Neural cell (in vitro differentiated cells): ENCODE results near the gene ETFB. TPM values are rescaled to one million over a fixed set of nuclear protein-coding genes. Genes with fewer than 3 reads are reported as not detected.

Experiments used
- H2AFZ ChIP-seq: fragments of 200-600, 300-800 bp; sonication (generic), shearing (Covaris generic); 2 replicates; pipeline ENCODE4 v1.6.0; 2014; ENCODE audit warnings: low read depth, mild to moderate bottlenecking, antibody characterized with exemption, low read length, moderate library complexity
- H3F3A ChIP-seq: fragments of 200-600 bp; shearing (Covaris generic); 2 replicates; pipeline ENCODE4 v1.6.1; 2016; ENCODE audit warnings: mild to moderate bottlenecking, moderate library complexity, mixed read lengths, antibody characterized with exemption, low read length; ENCODE audit not compliant: insufficient read depth, poor library complexity, severe bottlenecking
- H3K27ac ChIP-seq: fragments of 200-600, 300-800 bp; sonication (generic), shearing (Covaris generic); 2 replicates; pipeline ENCODE4 v1.5.1; 2014; ENCODE audit warnings: mild to moderate bottlenecking, low read length, moderate library complexity
- H3K27me3 ChIP-seq: fragments of 300-800, 200-600 bp; sonication (generic), shearing (Covaris generic); 2 replicates; pipeline ENCODE4 v1.6.0; 2014; ENCODE audit warnings: mild to moderate bottlenecking, low read depth, low read length, moderate library complexity; ENCODE audit not compliant: insufficient read depth
- H3K36me3 ChIP-seq: fragments of 300-800, 200-600 bp; sonication (generic), shearing (Covaris generic); 2 replicates; pipeline ENCODE4 v1.5.1; 2014; ENCODE audit warnings: mild to moderate bottlenecking, antibody characterized with exemption, low read length, moderate library complexity; ENCODE audit not compliant: insufficient read depth
- H3K4me2 ChIP-seq: fragments of 300-800, 200-600 bp; sonication (generic), shearing (Covaris generic); 2 replicates; pipeline ENCODE4 v1.6.0; 2014; ENCODE audit warnings: mild to moderate bottlenecking, low read length
- H3K4me3 ChIP-seq: fragments of 300-800, 200-600 bp; sonication (generic), shearing (Covaris generic); 2 replicates; pipeline ENCODE4 v1.5.1; 2014; ENCODE audit warnings: mild to moderate bottlenecking, low read length, moderate library complexity
- H3K79me2 ChIP-seq: fragments of 200-600 bp; shearing (Covaris generic); replicated peaks from 2 replicates; pipeline ENCODE4 v1.6.0; 2014; ENCODE audit warnings: mild to moderate bottlenecking, low read length, moderate library complexity; ENCODE audit not compliant: insufficient read depth
- H3K9ac ChIP-seq: fragments of 300-800, 200-600 bp; sonication (generic), shearing (Covaris generic); 2 replicates; pipeline ENCODE4 v1.6.1; 2016; ENCODE audit warnings: mild to moderate bottlenecking, low read length, mixed read lengths
- H3K9me2 ChIP-seq: fragments of 200-600 bp; shearing (Covaris generic); 2 replicates; pipeline ENCODE4 v1.6.1; 2016; ENCODE audit warnings: mild to moderate bottlenecking, low read length, mixed read lengths; ENCODE audit not compliant: insufficient read depth
- H3K9me3 ChIP-seq: fragments of 200-600, 300-800 bp; sonication (generic), shearing (Covaris generic); 2 replicates; pipeline ENCODE4 v1.6.1; 2016; ENCODE audit warnings: mild to moderate bottlenecking, mixed run types, low read length, moderate library complexity, mixed read lengths
- H4K20me1 ChIP-seq: fragments of 200-600 bp; shearing (Covaris generic); 2 replicates; pipeline ENCODE4 v1.6.1; 2016; ENCODE audit warnings: mild to moderate bottlenecking, mixed run types; ENCODE audit not compliant: insufficient read depth
- EP300 ChIP-seq: fragments of 450-650 bp; conservative IDR thresholded peaks from 2 replicates; pipeline ENCODE4 v1.6.1; 2014; ENCODE audit warnings: antibody characterized with exemption, mild to moderate bottlenecking, moderate library complexity; ENCODE audit not compliant: poor library complexity, severe bottlenecking
- EZH2 ChIP-seq: fragments of 200-600, 300-800 bp; shearing (Covaris generic), sonication (generic); IDR thresholded peaks from 2 replicates; pipeline ENCODE4 v1.6.1; 2014; ENCODE audit warnings: antibody characterized with exemption, low read length, borderline replicate concordance, mild to moderate bottlenecking; ENCODE audit not compliant: insufficient read depth, poor library complexity, severe bottlenecking
- MXI1 ChIP-seq: fragments of 450-650 bp; conservative IDR thresholded peaks from 2 replicates; pipeline ENCODE4 v1.6.1; 2014; ENCODE audit warnings: antibody characterized with exemption, mild to moderate bottlenecking; ENCODE audit not compliant: poor library complexity, severe bottlenecking
- POLR2AphosphoS5 ChIP-seq: IDR thresholded peaks from 2 replicates; pipeline ENCODE4 v1.6.1; 2012
- RAD21 ChIP-seq: fragments of 450-650 bp; conservative IDR thresholded peaks from 2 replicates; pipeline ENCODE4 v1.6.1; 2014; ENCODE audit warnings: antibody characterized with exemption, mild to moderate bottlenecking, moderate library complexity
- SMC3 ChIP-seq: fragments of 450-650 bp; conservative IDR thresholded peaks from 2 replicates; pipeline ENCODE4 v1.6.1; 2014; ENCODE audit warnings: antibody characterized with exemption, mild to moderate bottlenecking, moderate library complexity; ENCODE audit not compliant: poor library complexity
- TAF1 ChIP-seq: IDR thresholded peaks from 2 replicates; pipeline ENCODE4 v1.6.1; 2012; ENCODE audit warnings: low read depth
- polyA plus RNA-seq: library from polyadenylated mRNA; depleted of rRNA; stranded (reverse); fragments of >200 nt; gene quantifications from 2 replicates; pipeline ENCODE4 v1.2.3, GENCODE V29; 2014
- TF ChIP-seq, protein P1 (sequence below): IDR thresholded peaks from 2 replicates; pipeline ENCODE4 v1.6.1; 2012; ENCODE audit warnings: borderline replicate concordance
- TF ChIP-seq, protein P2 (sequence below): fragments of 450-650 bp; IDR thresholded peaks from 2 replicates; pipeline ENCODE4 v1.5.1; 2014; ENCODE audit warnings: antibody characterized with exemption, mild to moderate bottlenecking, moderate library complexity; ENCODE audit not compliant: poor library complexity, severe bottlenecking

ETFB gene
- polyA plus RNA-seq, 1 donor from 2014 or later = 383 TPM

DNA sequence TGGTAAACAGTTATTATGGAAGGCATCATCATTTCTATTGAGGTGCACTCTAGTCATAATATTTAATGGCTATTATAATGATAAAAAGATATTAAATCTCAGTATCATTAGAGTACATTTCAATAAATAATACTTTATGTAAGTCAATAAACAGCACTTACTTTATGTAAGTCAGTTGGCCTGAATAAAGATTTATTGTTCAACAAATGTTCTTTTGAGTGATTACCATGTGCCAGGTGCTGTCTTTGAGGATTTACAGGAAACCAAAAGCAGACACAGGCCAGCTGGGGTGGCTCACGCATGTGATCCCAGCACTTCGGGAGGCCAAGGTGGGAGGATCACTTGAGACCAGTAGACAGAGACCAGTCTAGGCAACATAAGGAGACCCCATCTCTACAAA, 11.2 kb upstream of the ETFB start:
- Histone ChIP-seq H3K27ac (no peak overlapping the region), H3K36me3 (no peaks in the 10 kb centered on the region), H3K27me3 (no peaks in the 10 kb centered on the region), H3K9me2 (no peaks in the 10 kb centered on the region), H3K9me3 (no peaks in the 10 kb centered on the region), H3K9ac (no peak overlapping the region), H3K79me2 (no peaks in the 10 kb centered on the region), H4K20me1 (no peaks in the 10 kb centered on the region), H2AFZ (no peak overlapping the region), H3K4me2 (no peak overlapping the region), H3K4me3 (no peak overlapping the region), H3F3A (no peaks in the 10 kb centered on the region)
- TF ChIP-seq, protein P1, sequence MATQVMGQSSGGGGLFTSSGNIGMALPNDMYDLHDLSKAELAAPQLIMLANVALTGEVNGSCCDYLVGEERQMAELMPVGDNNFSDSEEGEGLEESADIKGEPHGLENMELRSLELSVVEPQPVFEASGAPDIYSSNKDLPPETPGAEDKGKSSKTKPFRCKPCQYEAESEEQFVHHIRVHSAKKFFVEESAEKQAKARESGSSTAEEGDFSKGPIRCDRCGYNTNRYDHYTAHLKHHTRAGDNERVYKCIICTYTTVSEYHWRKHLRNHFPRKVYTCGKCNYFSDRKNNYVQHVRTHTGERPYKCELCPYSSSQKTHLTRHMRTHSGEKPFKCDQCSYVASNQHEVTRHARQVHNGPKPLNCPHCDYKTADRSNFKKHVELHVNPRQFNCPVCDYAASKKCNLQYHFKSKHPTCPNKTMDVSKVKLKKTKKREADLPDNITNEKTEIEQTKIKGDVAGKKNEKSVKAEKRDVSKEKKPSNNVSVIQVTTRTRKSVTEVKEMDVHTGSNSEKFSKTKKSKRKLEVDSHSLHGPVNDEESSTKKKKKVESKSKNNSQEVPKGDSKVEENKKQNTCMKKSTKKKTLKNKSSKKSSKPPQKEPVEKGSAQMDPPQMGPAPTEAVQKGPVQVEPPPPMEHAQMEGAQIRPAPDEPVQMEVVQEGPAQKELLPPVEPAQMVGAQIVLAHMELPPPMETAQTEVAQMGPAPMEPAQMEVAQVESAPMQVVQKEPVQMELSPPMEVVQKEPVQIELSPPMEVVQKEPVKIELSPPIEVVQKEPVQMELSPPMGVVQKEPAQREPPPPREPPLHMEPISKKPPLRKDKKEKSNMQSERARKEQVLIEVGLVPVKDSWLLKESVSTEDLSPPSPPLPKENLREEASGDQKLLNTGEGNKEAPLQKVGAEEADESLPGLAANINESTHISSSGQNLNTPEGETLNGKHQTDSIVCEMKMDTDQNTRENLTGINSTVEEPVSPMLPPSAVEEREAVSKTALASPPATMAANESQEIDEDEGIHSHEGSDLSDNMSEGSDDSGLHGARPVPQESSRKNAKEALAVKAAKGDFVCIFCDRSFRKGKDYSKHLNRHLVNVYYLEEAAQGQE = no peak
- no peak for TF ChIP-seq EZH2
- no peak for TF ChIP-seq SMC3
- TF ChIP-seq TAF1 = no peak
- no peak for TF ChIP-seq EP300
- no peak for TF ChIP-seq POLR2AphosphoS5
- TF ChIP-seq, protein P2, sequence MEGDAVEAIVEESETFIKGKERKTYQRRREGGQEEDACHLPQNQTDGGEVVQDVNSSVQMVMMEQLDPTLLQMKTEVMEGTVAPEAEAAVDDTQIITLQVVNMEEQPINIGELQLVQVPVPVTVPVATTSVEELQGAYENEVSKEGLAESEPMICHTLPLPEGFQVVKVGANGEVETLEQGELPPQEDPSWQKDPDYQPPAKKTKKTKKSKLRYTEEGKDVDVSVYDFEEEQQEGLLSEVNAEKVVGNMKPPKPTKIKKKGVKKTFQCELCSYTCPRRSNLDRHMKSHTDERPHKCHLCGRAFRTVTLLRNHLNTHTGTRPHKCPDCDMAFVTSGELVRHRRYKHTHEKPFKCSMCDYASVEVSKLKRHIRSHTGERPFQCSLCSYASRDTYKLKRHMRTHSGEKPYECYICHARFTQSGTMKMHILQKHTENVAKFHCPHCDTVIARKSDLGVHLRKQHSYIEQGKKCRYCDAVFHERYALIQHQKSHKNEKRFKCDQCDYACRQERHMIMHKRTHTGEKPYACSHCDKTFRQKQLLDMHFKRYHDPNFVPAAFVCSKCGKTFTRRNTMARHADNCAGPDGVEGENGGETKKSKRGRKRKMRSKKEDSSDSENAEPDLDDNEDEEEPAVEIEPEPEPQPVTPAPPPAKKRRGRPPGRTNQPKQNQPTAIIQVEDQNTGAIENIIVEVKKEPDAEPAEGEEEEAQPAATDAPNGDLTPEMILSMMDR = no peak
- TF ChIP-seq RAD21 = no peak
- no peak for TF ChIP-seq MXI1

DNA sequence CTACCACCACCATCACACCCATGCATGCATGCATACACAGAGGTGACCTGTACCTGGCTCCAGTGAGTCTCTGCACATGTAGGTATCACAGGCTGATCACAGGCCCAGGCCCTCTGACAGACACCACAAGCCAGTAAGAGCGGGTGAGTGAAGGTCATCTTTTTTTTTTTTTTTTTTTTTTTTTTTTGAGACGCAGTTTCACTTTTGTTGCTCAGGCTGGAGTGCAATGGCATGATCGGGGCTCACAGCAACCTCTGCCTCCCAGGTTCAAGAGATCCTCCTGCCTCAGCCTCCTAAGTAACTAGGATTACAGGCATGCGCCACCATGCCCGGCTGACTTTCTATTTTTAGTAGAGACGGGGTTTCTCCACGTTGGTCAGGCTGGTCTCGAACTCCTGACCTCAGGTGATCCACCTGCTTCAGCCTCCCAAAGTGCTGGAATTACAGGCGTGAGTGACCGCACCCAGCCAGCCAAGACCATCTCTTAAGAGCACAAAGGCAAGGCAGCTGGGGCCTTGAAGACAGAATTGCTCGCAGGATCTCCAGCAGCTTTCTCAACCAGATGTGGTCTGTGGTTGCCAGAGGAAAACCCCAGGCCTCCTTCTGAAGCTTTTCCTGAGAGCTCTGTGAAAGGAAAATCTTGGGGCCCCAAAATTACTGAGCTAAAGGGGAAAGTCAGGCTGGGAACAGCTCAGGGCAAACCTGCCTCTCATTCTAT, 9.5 kb upstream of the ETFB start:
- no peaks in the 10 kb centered on the region for H4K20me1 ChIP-seq
- H3K79me2 ChIP-seq = no peaks in the 10 kb centered on the region
- no peak overlapping the region for H3K4me2 ChIP-seq
- no peak overlapping the region for H3K4me3 ChIP-seq
- no peaks in the 10 kb centered on the region for H3K27me3 ChIP-seq
- no peaks in the 10 kb centered on the region for H3K9me3 ChIP-seq
- H3K36me3 ChIP-seq = no peaks in the 10 kb centered on the region
- H3F3A ChIP-seq = no peaks in the 10 kb centered on the region
- TF ChIP-seq EP300 = no peak
- TF ChIP-seq POLR2AphosphoS5 = no peak
- TF ChIP-seq, protein P2 = no peak
- no peak for TF ChIP-seq SMC3
- TF ChIP-seq MXI1 = no peak
- TF ChIP-seq EZH2 = no peak
- TF ChIP-seq RAD21 = no peak
- TF ChIP-seq, protein P1 = no peak
- no peak for TF ChIP-seq TAF1
- H3K9ac ChIP-seq = no peak overlapping the region
- no peak overlapping the region for H2AFZ ChIP-seq
- H3K27ac ChIP-seq = no peak overlapping the region
- H3K9me2 ChIP-seq = no peaks in the 10 kb centered on the region
